Measurements from ENCODE around the gene SF3B3. TPM values are rescaled to one million over a fixed set of nuclear protein-coding genes. Genes with fewer than 3 reads are reported as not detected.

Gene SF3B3
- total and polyA plus RNA-seq, 10 of the 15 experiments (the other 5 are each of a cell fraction or from before 2014, with no cell fraction given), result 134 to 453 (median 215) TPM

- ATAC-seq (no peak), FAIRE-seq (no peak), DNase-seq (ENCODE audit: low read depth, low spot score) (no peak)
- Histone ChIP-seq H4K20me1 (ENCODE audit: control insufficient read depth, insufficient read depth) (no peaks in the 10 kb centered on the region), H2AFZ (ENCODE audit: control insufficient read depth, low read depth, low read length) (no peak overlapping the region), H3K9ac (ENCODE audit: control insufficient read depth, insufficient read depth, low read length) (no peak overlapping the region), H3K79me2 (ENCODE audit: control insufficient read depth, insufficient read depth, low read length) (no peaks in the 10 kb centered on the region; the same call in 1 of the 2 replicates), H3K36me3 (ENCODE audit: control insufficient read depth in 2 of 2, insufficient read depth in 2 of 2, low read length in 1 of 2) (peaks cover 49 to 68% of the 10 kb centered on the region in 2 experiments), H3K9me3 (replicated peaks; ENCODE audit: control insufficient read depth, insufficient read depth, low read length) (no peaks in the 10 kb centered on the region), H3K4me1 (ENCODE audit: control insufficient read depth, insufficient read depth, low read length) (no peaks in the 10 kb centered on the region), H3K4me2 (ENCODE audit: control insufficient read depth, insufficient read depth) (no peak overlapping the region), H3K4me3 (no peak overlapping the region), H3K27ac (ENCODE audit: control insufficient read depth, insufficient read depth) (no peak overlapping the region), H3K27me3 (replicated peaks in 1 of 2; ENCODE audit: control insufficient read depth in 2 of 2, insufficient read depth in 2 of 2, low read length in 1 of 2) (no peaks in the 10 kb centered on the region)
- no peak for TF ChIP-seq RFX5 (IDR thresholded peaks at IDR 0.05; ENCODE audit: low read depth, low read length)
- TF ChIP-seq SRF (IDR thresholded peaks at IDR 0.05; ENCODE audit: low read depth in 2 of 2, low read length in 2 of 2), result no peak
- no peak for TF ChIP-seq IKZF2 (IDR thresholded peaks at IDR 0.05)
- TF ChIP-seq POLR2A (IDR thresholded peaks at IDR 0.05; ENCODE audit: low read depth, low read length), result peak; percentile 28; the same call in 1 of the 2 replicates
- no peak for TF ChIP-seq NR2C1 (IDR thresholded peaks at IDR 0.05)
- 65% methylated on average over 5 of the region's 5 CpGs for WGBS (ENCODE audit: insufficient coverage, insufficient replicate concordance, low lambda C conversion rate, missing lambda C conversion rate)
- in situ Hi-C loops (cut with MboI) (no loop called here), intact Hi-C loops (cut with micrococcal nuclease; ENCODE audit: unreplicated experiment) (no loop called here)
- ChIA-PET RAD21 (ENCODE audit: unreplicated experiment) (no interaction called here), CTCF (interaction anchor here (0.7 to 1.5 kb wide), 6 partner anchors 15 to 302 kb away, joined by 3 to 5 read pairs (median 4); no protein-coding TSS in a partner anchor), POLR2A (interaction anchor here (0.5 to 1.1 kb wide), 5 partner anchors 32 to 313 kb away, joined by 3 to 11 read pairs (median 4); no protein-coding TSS in a partner anchor), SMC1A (ENCODE audit: uncharacterized antibody, unreplicated experiment) (interaction anchor here (1.3 to 2.1 kb wide), 2 partner anchors 10 to 12 kb away, joined by 5 to 6 read pairs; no protein-coding TSS in a partner anchor)
- BruUV-seq (replicated peaks), result no TSS peak
Measured at GRCh38 chr16:70568601-70569237, 45.1 kb downstream of the SF3B3 start.

- CTCF ChIA-PET, result no interaction called here
- no peak for TF ChIP-seq RELB (IDR thresholded peaks at IDR 0.05; ENCODE audit: low read depth)
- no peak for TF ChIP-seq WRNIP1 (IDR thresholded peaks at IDR 0.05; ENCODE audit: borderline replicate concordance, low read depth, low read length)
- no peak for TF ChIP-seq MYB (IDR thresholded peaks at IDR 0.05; ENCODE audit: borderline replicate concordance, low read depth, low read length)
- TF ChIP-seq ZSCAN29 (IDR thresholded peaks at IDR 0.05), result no peak
- no peak for TF ChIP-seq NKRF (conservative IDR thresholded peaks at IDR 0.05)
- no peak for TF ChIP-seq POU2F2 (IDR thresholded peaks at IDR 0.05; ENCODE audit: borderline replicate concordance, low read depth, low read length)
Measured at GRCh38 chr16:70569752-70570151, 46.1 kb downstream of the SF3B3 start.

More at GRCh38 chr16:70569752-70570151, 46.1 kb downstream of the SF3B3 start:
- Histone ChIP-seq H4K20me1 (ENCODE audit: control insufficient read depth, insufficient read depth) (no peaks in the 10 kb centered on the region), H2AFZ (ENCODE audit: control insufficient read depth, low read depth, low read length) (no peak overlapping the region), H3K4me1 (ENCODE audit: control insufficient read depth, insufficient read depth, low read length) (no peaks in the 10 kb centered on the region), H3K9ac (ENCODE audit: control insufficient read depth, insufficient read depth, low read length) (no peak overlapping the region), H3K9me3 (replicated peaks; ENCODE audit: control insufficient read depth, insufficient read depth, low read length) (no peaks in the 10 kb centered on the region), H3K4me2 (ENCODE audit: control insufficient read depth, insufficient read depth) (no peak overlapping the region), H3K79me2 (ENCODE audit: control insufficient read depth, insufficient read depth, low read length) (no peaks in the 10 kb centered on the region), H3K4me3 (no peak overlapping the region), H3K36me3 (ENCODE audit: control insufficient read depth in 2 of 2, insufficient read depth in 2 of 2, low read length in 1 of 2) (peaks cover 52 to 66% of the 10 kb centered on the region in 2 experiments), H3K27me3 (replicated peaks in 1 of 2; ENCODE audit: control insufficient read depth in 2 of 2, insufficient read depth in 2 of 2, low read length in 1 of 2) (no peaks in the 10 kb centered on the region), H3K27ac (ENCODE audit: control insufficient read depth, insufficient read depth) (no peak overlapping the region)
- ChIA-PET POLR2A (no interaction called here), SMC1A (ENCODE audit: uncharacterized antibody, unreplicated experiment) (interaction anchor here (2.1 kb wide), 1 partner anchor 9 kb away, joined by 5 read pairs; no protein-coding TSS in a partner anchor), RAD21 (ENCODE audit: unreplicated experiment) (no interaction called here)
- in situ Hi-C loops (cut with MboI) (no loop called here), intact Hi-C loops (cut with micrococcal nuclease; ENCODE audit: unreplicated experiment) (no loop called here)
- no TSS peak for BruUV-seq (replicated peaks)
- 77% methylated on average over 6 of the region's 6 CpGs for WGBS (ENCODE audit: insufficient coverage, insufficient replicate concordance, low lambda C conversion rate, missing lambda C conversion rate)
- FAIRE-seq (no peak), DNase-seq (ENCODE audit: low read depth, low spot score) (no peak), ATAC-seq (no peak)

Measured in GM12878 (cell line).